Body of pancreas (tissue), 4 donors: ENCODE data around the gene FBXL3.

Experiments used
- CTCF ChIP-seq, 7 experiments: fragments of 450-650 bp in 4 of 7; fragments of 200-600 bp in 3 of 7; sonication (generic) in 3 of 7; IDR thresholded peaks; one replicate each; pipeline ENCODE4 v1.5.1; 2016 to 2019; ENCODE audit warnings: antibody characterized with exemption in 7 of 7
- POLR2A ChIP-seq, 3 donors: fragments of 450-650 bp; IDR thresholded peaks; one replicate each; pipeline ENCODE4 v1.6.1; 2016; ENCODE audit warnings: antibody characterized with exemption in 3 of 3, mild to moderate bottlenecking in 2 of 3

- TF ChIP-seq POLR2A (IDR thresholded peaks at IDR 0.05) = no peak
- TF ChIP-seq CTCF (IDR thresholded peaks at IDR 0.05) = no peak
Measured at GRCh38 chr13:77013853-77014542, 13.0 kb downstream of the FBXL3 start.
